Heart right ventricle (tissue), 16 donors: ENCODE measurements around the gene CYP1A1. TPM values are rescaled to one million over a fixed set of nuclear protein-coding genes. Genes with fewer than 3 reads are reported as not detected.

ENCODE experiments used
- ATAC-seq, 8 donors: fragments of 200-7000 bp; cut with Tn5 transposase; one replicate each; pipeline ENCODE4 v1.9.1; 2020; ENCODE audit warnings: mild to moderate bottlenecking in 8 of 8, moderate library complexity in 8 of 8, moderate number of reproducible peaks in 1 of 8
- DNase-seq, 2 donors: peaks; one replicate each; pipeline ENCODE4 v3.0.0-alpha.2; 2020
- H3K27ac ChIP-seq, 10 donors: fragments of 200-600 bp; sonication (generic) in 2 of 10; one replicate each; pipeline versions ENCODE4 v1.5.0 to v1.8.0; 2020 to 2022; ENCODE audit warnings: mild to moderate bottlenecking in 3 of 10
- H3K27me3 ChIP-seq, 7 donors: fragments of 200-600 bp; one replicate each; pipeline ENCODE4 v1.8.0; 2021 to 2022; ENCODE audit warnings: mild to moderate bottlenecking in 2 of 7
- H3K36me3 ChIP-seq, 9 donors: fragments of 200-600 bp; sonication (generic) in 1 of 9; one replicate each; pipeline versions ENCODE4 v1.5.0 to v1.8.0; 2020 to 2022; ENCODE audit warnings: mild to moderate bottlenecking in 2 of 9
- H3K4me1 ChIP-seq, 9 donors: fragments of 200-600 bp; sonication (generic) in 1 of 9; one replicate each; pipeline versions ENCODE4 v1.5.0 to v1.8.0; 2020 to 2022; ENCODE audit warnings: mild to moderate bottlenecking in 4 of 9
- H3K4me3 ChIP-seq, 10 donors: fragments of 200-600 bp; sonication (generic) in 2 of 10; one replicate each; pipeline versions ENCODE4 v1.5.0 to v1.8.0; 2020 to 2022; ENCODE audit warnings: mild to moderate bottlenecking in 7 of 10, moderate library complexity in 2 of 10
- H3K9me3 ChIP-seq, 11 donors: fragments of 200-600 bp in 10 of 11; sonication (generic) in 2 of 11; one replicate each; pipeline versions ENCODE4 v1.5.0 to v1.8.0; 2013 to 2022; ENCODE audit warnings: mild to moderate bottlenecking in 2 of 11, control low read depth in 1 of 11, moderate library complexity in 1 of 11
- CTCF ChIP-seq, 9 donors: fragments of 200-600 bp; sonication (generic) in 2 of 9; IDR thresholded peaks; one replicate each; pipeline versions ENCODE4 v1.5.0 to v1.8.0; 2021 to 2022; ENCODE audit warnings: antibody characterized with exemption in 9 of 9, mild to moderate bottlenecking in 5 of 9, moderate library complexity in 1 of 9
- WGBS, 2 donors: extraction: QIAGEN DNeasy Blood & Tissue Kit; methylation state at CpG; one replicate each; pipeline ENCODE4 v1.1.7; 2013; ENCODE audit warnings: inconsistent platforms in 1 of 2; 5-methylcytosine and 5-hydroxymethylcytosine counted together
- intact Hi-C, 10 donors: fragments of 100-400 bp; cut with DNase I; formaldehyde crosslinking; loops; one replicate each; pipeline versions ENCODE4 v1.11.1 to v1.14.2; 2022
- polyA plus RNA-seq, 2 donors: library from polyadenylated mRNA; stranded (reverse); fragments of 200-250 nt; gene quantifications; one replicate each; pipeline ENCODE4 v1.2.3, GENCODE V29; 2013
- total RNA-seq, 10 donors: library from RNA; stranded (reverse); fragmentation: NEBNext Ultra II Directional in 3 of 10; extraction: Animal tissue kit (Norgen Biotek cat#: 25700) in 3 of 10; gene quantifications; one replicate each; pipeline versions ENCODE4 v1.2.1 to v1.2.4, GENCODE V29; 2021 to 2023
- donor health status: Arrhythmogenic right ventricular cardiomyopathy.
- donor health status: ischemic (EF 13 %, LVEDD 7.1; RV severe dilation, severe dysfunction).
- donor health status: healthy with polysubstance abuse.
- donor health status: DM: no; HTN: yes; CAD: no.
- donor health status: DM: no; HTN: no; CAD: no.
- donor health status: ischemic (EF 25% LVEDD 6.9; RV normal size, moderate dysfunction).
- donor health status: ischemic (EF 25% LVEDD 5.7; RV mildly dilated, moderate dysfunction).
- donor health status: healthy.
- donor health status: DM: yes; HTN: yes; CAD: no.
- donor health status: Ischemic cardiomyopathy.
- donor health status: ischemic (EF 35%, LVEDD 5.7; RV mildly dilated, moderate dysfunction).
- donor health status: nonischemic (EF 11% LVEDD 7.7; RV severe dilation, severe dysfunction).
- donor health status: DM: yes; HTN: yes; CAD: no.
- donor health status: PGD.
- donor health status: ischemic (EF 29% LVEDD 5.4; RV normal size, mild dysfunction).
- donor health status: nonischemic (EF 23%, LVEDD 6.1; RV moderate dilation, normal function).

CYP1A1 gene
- total and polyA plus RNA-seq, 12 donors: 0.13 to 0.88 (median 0.42) TPM; not detected in 4

DNA sequence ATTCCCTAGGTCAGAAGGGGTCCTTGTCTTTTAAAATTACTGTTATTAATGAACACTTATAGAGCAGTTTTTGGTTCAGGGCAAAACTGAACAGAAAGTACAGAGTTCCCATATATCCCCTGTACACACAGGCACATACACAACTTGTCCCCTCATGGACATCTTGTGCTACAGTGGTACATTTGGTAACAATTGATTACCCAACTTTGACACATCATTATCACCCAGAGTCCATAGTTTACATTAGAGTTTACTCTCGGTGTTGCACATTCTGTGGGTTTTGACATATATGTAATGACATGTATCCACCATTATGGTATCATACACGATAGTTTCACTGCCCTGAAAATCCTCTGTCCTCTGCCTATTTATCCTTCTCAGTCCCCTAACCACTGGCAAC is 28.5 kb downstream of the CYP1A1 start:
- ATAC-seq (no peak), DNase-seq (no peak)
- no peaks in the 10 kb centered on the region for H3K9me3 ChIP-seq
- peak overlapping the region in 6 of 10 donors; percentile 57 to 89 (median 81) for H3K4me3 ChIP-seq
- intact Hi-C loops: loop anchor here in 2 of 10 donors (10.0 kb wide), 2 partner anchors 52 to 68 kb away; no protein-coding TSS in a partner anchor
- H3K36me3 ChIP-seq: no peaks in the 10 kb centered on the region
- 49 to 69% methylated on average over 2 of the region's 2 CpGs for WGBS, 2 donors
- H3K27ac ChIP-seq: no peak overlapping the region
- TF ChIP-seq CTCF (IDR thresholded peaks at IDR 0.05): no peak
- peaks cover 0 to under 1% (median 0%) of the 10 kb centered on the region in 7 donors for H3K27me3 ChIP-seq
- H3K4me1 ChIP-seq: peaks cover 0 to 32% (median 17%) of the 10 kb centered on the region in 9 donors

DNA sequence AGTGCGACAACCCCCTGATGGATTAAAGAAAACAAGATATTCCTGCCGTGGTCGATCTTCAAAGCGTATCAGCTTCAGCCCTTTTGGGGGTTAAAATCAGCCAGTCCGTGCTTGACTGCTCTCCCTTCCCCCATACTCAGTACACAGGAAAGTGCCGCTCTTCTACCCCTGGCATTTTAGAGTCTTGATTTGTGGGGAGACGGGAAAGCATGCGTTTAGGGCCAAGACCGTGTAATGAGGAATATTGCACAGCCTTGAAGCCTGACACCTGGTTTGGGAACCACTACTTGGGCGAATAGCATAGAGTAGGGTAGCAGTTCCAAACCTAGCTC is 29.0 kb downstream of the CYP1A1 start:
- ATAC-seq: peak in 4 of 8 donors; percentile 7 to 21 (median 12)
- H3K4me3 ChIP-seq: peak overlapping the region; percentile 57 to 89 (median 80)
- 3% methylated on average over 10 of the region's 10 CpGs for WGBS, 2 donors
- intact Hi-C loops: loop anchor here in 2 of 10 donors (10.0 kb wide), 2 partner anchors 52 to 68 kb away; no protein-coding TSS in a partner anchor
- no peak for TF ChIP-seq CTCF (IDR thresholded peaks at IDR 0.05)
- DNase-seq: no peak
- H3K36me3 ChIP-seq: no peaks in the 10 kb centered on the region
- peak overlapping the region in 9 of 10 donors; percentile 59 to 87 (median 82) for H3K27ac ChIP-seq
- no peaks in the 10 kb centered on the region for H3K27me3 ChIP-seq
- peaks cover 0 to 32% (median 17%) of the 10 kb centered on the region in 9 donors for H3K4me1 ChIP-seq
- H3K9me3 ChIP-seq: no peaks in the 10 kb centered on the region

- H3K4me3 ChIP-seq: peak within 1 kb of the TSS; percentile 57 to 89 (median 80)
- H3K36me3 ChIP-seq: no peaks in the 10 kb centered on the region
- 0% methylated on average over 46 of the region's 46 CpGs for WGBS, 2 donors
- no peaks in the 10 kb centered on the region for H3K27me3 ChIP-seq
- no peaks in the 10 kb centered on the region for H3K9me3 ChIP-seq
- ATAC-seq: peak; percentile 96 to 100 (median 98)
- TF ChIP-seq CTCF (IDR thresholded peaks at IDR 0.05): no peak
- H3K4me1 ChIP-seq: peaks cover 0 to 32% (median 17%) of the 10 kb centered on the region in 9 donors
- DNase-seq: peak; percentile 88 to 91
- H3K27ac ChIP-seq: peak within 1 kb of the TSS; percentile 49 to 87 (median 80)
- intact Hi-C loops: loop anchor here in 2 of 10 donors (10.0 kb wide), 2 partner anchors 51 to 69 kb away; no protein-coding TSS in a partner anchor
These were observed 29.5 kb downstream of the CYP1A1 start, which contains the start of gene EDC3 for GRCh38 chr15:74695597-74696397. EDC3 (minus strand) TSS chr15:74696024; CDS start chr15:74675124, 20,900 bp downstream.

DNA sequence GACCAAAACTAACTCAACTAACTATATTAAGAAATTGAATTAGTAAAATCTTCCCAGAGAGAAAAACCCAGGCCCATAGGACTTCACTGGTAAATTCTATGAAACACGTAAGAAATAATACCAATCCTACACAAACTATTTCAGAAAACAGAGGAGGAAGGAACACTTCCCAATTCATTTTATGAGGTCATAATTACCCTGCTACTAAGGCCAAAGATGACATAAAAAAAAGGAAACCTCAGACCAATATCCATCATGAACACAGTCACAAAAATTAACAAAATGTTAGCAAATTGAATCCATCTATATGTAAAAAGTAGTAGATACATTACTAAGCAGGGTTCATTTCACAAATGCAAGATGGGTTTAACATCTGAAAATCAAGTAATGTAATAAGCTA is 33.0 kb downstream of the CYP1A1 start:
- Histone ChIP-seq H3K27me3 (no peaks in the 10 kb centered on the region), H3K9me3 (no peaks in the 10 kb centered on the region), H3K4me1 (peaks cover 0 to 32% (median 17%) of the 10 kb centered on the region in 9 donors), H3K36me3 (no peaks in the 10 kb centered on the region), H3K27ac (no peak overlapping the region), H3K4me3 (no peak overlapping the region)
- WGBS, 2 donors: 78 to 88% methylated on average over 1 of the region's 1 CpG
- TF ChIP-seq CTCF (IDR thresholded peaks at IDR 0.05): no peak
- ATAC-seq (no peak), DNase-seq (no peak)
- intact Hi-C loops: loop anchor here in 2 of 10 donors (10.0 kb wide), 2 partner anchors 48 to 72 kb away; no protein-coding TSS in a partner anchor
